HepG2 (cell line): ENCODE measurements around the gene NEK6. TPM values are rescaled to one million over a fixed set of nuclear protein-coding genes. Genes with fewer than 3 reads are reported as not detected.

Experiments used
- AGO1 ChIP-seq: fragments of 200-400 bp; formaldehyde crosslinking; IDR thresholded peaks from 2 replicates; pipeline ENCODE4 v1.6.1; 2017; ENCODE audit warnings: mild to moderate bottlenecking, low read depth, low read length, moderate library complexity; ENCODE audit not compliant: poor library complexity, severe bottlenecking
- CC2D1A ChIP-seq: sonication (generic); formaldehyde crosslinking; IDR thresholded peaks from 2 replicates; pipeline ENCODE4 v1.8.1; 2023; ENCODE audit warnings: mild to moderate bottlenecking, missing genetic modification reagents
- FLYWCH1 ChIP-seq: sonication (generic); formaldehyde crosslinking; IDR thresholded peaks from 2 replicates; pipeline ENCODE4 v1.8.1; 2023; ENCODE audit warnings: mild to moderate bottlenecking, missing genetic modification reagents
- FOXK1 ChIP-seq: sonication (generic); formaldehyde crosslinking; IDR thresholded peaks from 2 replicates; pipeline ENCODE4 v1.4.0; 2020; ENCODE audit warnings: low read depth, missing genetic modification reagents, borderline replicate concordance
- HCFC1 ChIP-seq: fragments of 150-350 bp; IDR thresholded peaks from 2 replicates; pipeline ENCODE4 v1.6.1; 2014; ENCODE audit warnings: low read depth, low read length
- ISX ChIP-seq: sonication (generic); formaldehyde crosslinking; conservative IDR thresholded peaks from 2 replicates; pipeline ENCODE4 v1.5.0; 2020; ENCODE audit warnings: missing genetic modification reagents
- JUND ChIP-seq: sonication (generic); formaldehyde crosslinking; IDR thresholded peaks from 2 replicates; pipeline ENCODE4 v1.8.0; 2022; ENCODE audit warnings: mild to moderate bottlenecking, missing genetic modification reagents
- MAFF ChIP-seq: IDR thresholded peaks from 2 replicates; pipeline ENCODE4 v1.6.1; 2011; ENCODE audit warnings: low read depth, low read length, improper control_type of control experiment
- MED13 ChIP-seq: sonication (generic); formaldehyde crosslinking; IDR thresholded peaks from 2 replicates; pipeline ENCODE4 v1.5.0; 2020; ENCODE audit warnings: missing genetic modification reagents
- MIER2 ChIP-seq: IDR thresholded peaks from 2 replicates; pipeline ENCODE4 v1.6.1; 2016; ENCODE audit warnings: missing biosample characterization, missing genetic modification reagents
- NFRKB ChIP-seq: fragments of 450-650 bp; IDR thresholded peaks from 2 replicates; pipeline ENCODE4 v1.6.1; 2017
- SP5 ChIP-seq: IDR thresholded peaks from 2 replicates; pipeline ENCODE4 v1.6.1; 2016; ENCODE audit warnings: low read depth, borderline replicate concordance
- SRSF1 ChIP-seq: fragments of 200-400 bp; formaldehyde crosslinking; optimal IDR thresholded peaks from 2 replicates; pipeline ENCODE3; 2017; ENCODE audit warnings: mild to moderate bottlenecking, low read depth, low read length, moderate library complexity
- TSC22D2 ChIP-seq: sonication (generic); formaldehyde crosslinking; IDR thresholded peaks from 2 replicates; pipeline ENCODE4 v1.5.1; 2020; ENCODE audit warnings: missing genetic modification reagents, mild to moderate bottlenecking, borderline replicate concordance
- YY1 ChIP-seq: IDR thresholded peaks from 2 replicates; pipeline ENCODE4 v1.6.1; 2011; ENCODE audit warnings: low read length, low read depth, moderate library complexity, mild to moderate bottlenecking; ENCODE audit not compliant: insufficient read depth, insufficient replicate concordance
- ZFP36L1 ChIP-seq: sonication (generic); formaldehyde crosslinking; IDR thresholded peaks from 2 replicates; pipeline ENCODE4 v1.8.0; 2022; ENCODE audit warnings: mild to moderate bottlenecking, missing genetic modification reagents, moderate library complexity
- ZFP36L2 ChIP-seq: sonication (generic); formaldehyde crosslinking; IDR thresholded peaks from 2 replicates; pipeline ENCODE4 v1.4.0; 2020; ENCODE audit warnings: missing genetic modification reagents
- ZNF20 ChIP-seq: sonication (generic); formaldehyde crosslinking; IDR thresholded peaks from 2 replicates; pipeline ENCODE4 v1.4.0; 2020; ENCODE audit warnings: mild to moderate bottlenecking, moderate library complexity, missing genetic modification reagents
- polyA plus RNA-seq, 8 experiments: library from polyadenylated mRNA; depleted of rRNA in 3 of 8; stranded (reverse) in 7 of 8; unstranded in 1 of 8; fragments of >200 nt; fragmentation: Illumina TruSeq in 4 of 8; extraction: Trizol in 4 of 8; gene quantifications; 2 replicates each; pipeline versions ENCODE4 v1.2.1 to v1.2.3, GENCODE V29; 2011 to 2016; ENCODE audit warnings: low read depth in 4 of 8, missing spikeins in 1 of 8, mixed read lengths in 1 of 8; ENCODE audit not compliant: insufficient read depth in 1 of 8
- total RNA-seq, 5 experiments: library from RNA; depleted of rRNA; stranded (reverse); fragments of >200 nt; fragmentation: Illumina TruSeq; extraction: Trizol; gene quantifications; 2 replicates each; pipeline ENCODE4 v1.2.3, GENCODE V29; 2016; ENCODE audit warnings: low read depth in 1 of 5
- TF ChIP-seq, protein P1 (sequence below): sonication (generic); formaldehyde crosslinking; conservative IDR thresholded peaks from 2 replicates; pipeline ENCODE4 v1.8.0; 2022; ENCODE audit warnings: mild to moderate bottlenecking, moderate library complexity, missing genetic modification reagents
- TF ChIP-seq, protein P2 (sequence below): sonication (generic); formaldehyde crosslinking; IDR thresholded peaks from 2 replicates; pipeline ENCODE4 v1.4.0; 2020; ENCODE audit warnings: missing genetic modification reagents, borderline replicate concordance
- TF ChIP-seq, protein P3 (sequence below): sonication (generic); formaldehyde crosslinking; IDR thresholded peaks from 2 replicates; pipeline ENCODE4 v1.9.0; 2022; ENCODE audit warnings: missing genetic modification reagents, mild to moderate bottlenecking, borderline replicate concordance
- TF ChIP-seq, protein P4 (sequence below): sonication (generic); formaldehyde crosslinking; IDR thresholded peaks from 2 replicates; pipeline ENCODE4 v1.4.0; 2020; ENCODE audit warnings: mild to moderate bottlenecking, missing genetic modification reagents

The NEK6 gene
- total and polyA plus RNA-seq, 2 of the 13 experiments (the other 11 are each of a cell fraction or from before 2014, with no cell fraction given): 30.4 to 119 TPM

DNA sequence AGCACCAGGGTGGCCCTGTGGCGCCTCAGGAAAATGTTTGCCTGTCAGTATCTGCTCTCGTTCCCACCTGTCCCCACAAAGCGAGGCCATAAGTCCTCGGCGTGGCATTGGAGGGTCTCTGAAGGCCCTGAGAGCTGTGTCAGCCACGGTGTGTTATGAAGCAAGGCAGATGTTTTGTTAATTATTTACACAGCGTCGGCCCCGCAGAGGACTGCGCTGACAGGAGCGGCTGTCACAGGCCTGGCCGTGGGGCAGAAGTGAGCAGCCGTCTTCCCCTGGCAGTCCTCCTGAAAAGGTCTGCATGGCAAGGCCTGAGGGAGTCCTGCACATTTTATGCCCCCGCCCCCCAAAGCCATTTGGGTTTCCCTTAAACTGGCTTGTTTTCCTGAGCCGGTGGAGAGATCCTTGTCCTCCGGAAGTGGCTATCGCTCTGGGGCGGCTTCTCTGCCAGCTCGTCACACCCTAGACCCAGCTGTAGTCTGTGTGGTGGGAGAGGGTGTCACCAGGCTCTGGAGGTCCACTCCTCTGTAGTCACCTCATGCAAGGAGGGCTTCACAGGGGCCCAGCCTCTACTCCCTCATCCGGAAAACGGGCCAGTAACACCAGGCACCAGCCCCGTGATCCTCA, 6.2 kb downstream of the NEK6 start (continued):
- TF ChIP-seq MAFF (no peak), FOXK1 (CRISPR knock-in tag) (no peak), MIER2 (CRISPR knock-in tag) (no peak), ZFP36L2 (no peak), NFRKB (no peak), TSC22D2 (CRISPR knock-in tag) (no peak), ZNF20 (CRISPR knock-in tag) (no peak), ISX (no peak), ZFP36L1 (CRISPR knock-in tag) (no peak), SRSF1 (no peak), FLYWCH1 (no peak), JUND (CRISPR knock-in tag) (peak; percentile 25; the same call in 1 of the 2 replicates), YY1 (no peak), SP5 (no peak), HCFC1 (no peak), AGO1 (no peak), CC2D1A (no peak), MED13 (CRISPR knock-in tag) (no peak)
- TF ChIP-seq, protein P1, sequence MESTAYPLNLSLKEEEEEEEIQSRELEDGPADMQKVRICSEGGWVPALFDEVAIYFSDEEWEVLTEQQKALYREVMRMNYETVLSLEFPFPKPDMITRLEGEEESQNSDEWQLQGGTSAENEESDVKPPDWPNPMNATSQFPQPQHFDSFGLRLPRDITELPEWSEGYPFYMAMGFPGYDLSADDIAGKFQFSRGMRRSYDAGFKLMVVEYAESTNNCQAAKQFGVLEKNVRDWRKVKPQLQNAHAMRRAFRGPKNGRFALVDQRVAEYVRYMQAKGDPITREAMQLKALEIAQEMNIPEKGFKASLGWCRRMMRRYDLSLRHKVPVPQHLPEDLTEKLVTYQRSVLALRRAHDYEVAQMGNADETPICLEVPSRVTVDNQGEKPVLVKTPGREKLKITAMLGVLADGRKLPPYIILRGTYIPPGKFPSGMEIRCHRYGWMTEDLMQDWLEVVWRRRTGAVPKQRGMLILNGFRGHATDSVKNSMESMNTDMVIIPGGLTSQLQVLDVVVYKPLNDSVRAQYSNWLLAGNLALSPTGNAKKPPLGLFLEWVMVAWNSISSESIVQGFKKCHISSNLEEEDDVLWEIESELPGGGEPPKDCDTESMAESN (CRISPR knock-in tag): no peak
- TF ChIP-seq, protein P2, sequence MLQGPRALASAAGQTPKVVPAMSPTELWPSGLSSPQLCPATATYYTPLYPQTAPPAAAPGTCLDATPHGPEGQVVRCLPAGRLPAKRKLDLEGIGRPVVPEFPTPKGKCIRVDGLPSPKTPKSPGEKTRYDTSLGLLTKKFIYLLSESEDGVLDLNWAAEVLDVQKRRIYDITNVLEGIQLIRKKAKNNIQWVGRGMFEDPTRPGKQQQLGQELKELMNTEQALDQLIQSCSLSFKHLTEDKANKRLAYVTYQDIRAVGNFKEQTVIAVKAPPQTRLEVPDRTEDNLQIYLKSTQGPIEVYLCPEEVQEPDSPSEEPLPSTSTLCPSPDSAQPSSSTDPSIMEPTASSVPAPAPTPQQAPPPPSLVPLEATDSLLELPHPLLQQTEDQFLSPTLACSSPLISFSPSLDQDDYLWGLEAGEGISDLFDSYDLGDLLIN (CRISPR knock-in tag): no peak
- TF ChIP-seq, protein P3, sequence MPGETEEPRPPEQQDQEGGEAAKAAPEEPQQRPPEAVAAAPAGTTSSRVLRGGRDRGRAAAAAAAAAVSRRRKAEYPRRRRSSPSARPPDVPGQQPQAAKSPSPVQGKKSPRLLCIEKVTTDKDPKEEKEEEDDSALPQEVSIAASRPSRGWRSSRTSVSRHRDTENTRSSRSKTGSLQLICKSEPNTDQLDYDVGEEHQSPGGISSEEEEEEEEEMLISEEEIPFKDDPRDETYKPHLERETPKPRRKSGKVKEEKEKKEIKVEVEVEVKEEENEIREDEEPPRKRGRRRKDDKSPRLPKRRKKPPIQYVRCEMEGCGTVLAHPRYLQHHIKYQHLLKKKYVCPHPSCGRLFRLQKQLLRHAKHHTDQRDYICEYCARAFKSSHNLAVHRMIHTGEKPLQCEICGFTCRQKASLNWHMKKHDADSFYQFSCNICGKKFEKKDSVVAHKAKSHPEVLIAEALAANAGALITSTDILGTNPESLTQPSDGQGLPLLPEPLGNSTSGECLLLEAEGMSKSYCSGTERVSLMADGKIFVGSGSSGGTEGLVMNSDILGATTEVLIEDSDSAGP (CRISPR knock-in tag): peak; percentile 16; the same call in 1 of the 2 replicates
- TF ChIP-seq, protein P4, sequence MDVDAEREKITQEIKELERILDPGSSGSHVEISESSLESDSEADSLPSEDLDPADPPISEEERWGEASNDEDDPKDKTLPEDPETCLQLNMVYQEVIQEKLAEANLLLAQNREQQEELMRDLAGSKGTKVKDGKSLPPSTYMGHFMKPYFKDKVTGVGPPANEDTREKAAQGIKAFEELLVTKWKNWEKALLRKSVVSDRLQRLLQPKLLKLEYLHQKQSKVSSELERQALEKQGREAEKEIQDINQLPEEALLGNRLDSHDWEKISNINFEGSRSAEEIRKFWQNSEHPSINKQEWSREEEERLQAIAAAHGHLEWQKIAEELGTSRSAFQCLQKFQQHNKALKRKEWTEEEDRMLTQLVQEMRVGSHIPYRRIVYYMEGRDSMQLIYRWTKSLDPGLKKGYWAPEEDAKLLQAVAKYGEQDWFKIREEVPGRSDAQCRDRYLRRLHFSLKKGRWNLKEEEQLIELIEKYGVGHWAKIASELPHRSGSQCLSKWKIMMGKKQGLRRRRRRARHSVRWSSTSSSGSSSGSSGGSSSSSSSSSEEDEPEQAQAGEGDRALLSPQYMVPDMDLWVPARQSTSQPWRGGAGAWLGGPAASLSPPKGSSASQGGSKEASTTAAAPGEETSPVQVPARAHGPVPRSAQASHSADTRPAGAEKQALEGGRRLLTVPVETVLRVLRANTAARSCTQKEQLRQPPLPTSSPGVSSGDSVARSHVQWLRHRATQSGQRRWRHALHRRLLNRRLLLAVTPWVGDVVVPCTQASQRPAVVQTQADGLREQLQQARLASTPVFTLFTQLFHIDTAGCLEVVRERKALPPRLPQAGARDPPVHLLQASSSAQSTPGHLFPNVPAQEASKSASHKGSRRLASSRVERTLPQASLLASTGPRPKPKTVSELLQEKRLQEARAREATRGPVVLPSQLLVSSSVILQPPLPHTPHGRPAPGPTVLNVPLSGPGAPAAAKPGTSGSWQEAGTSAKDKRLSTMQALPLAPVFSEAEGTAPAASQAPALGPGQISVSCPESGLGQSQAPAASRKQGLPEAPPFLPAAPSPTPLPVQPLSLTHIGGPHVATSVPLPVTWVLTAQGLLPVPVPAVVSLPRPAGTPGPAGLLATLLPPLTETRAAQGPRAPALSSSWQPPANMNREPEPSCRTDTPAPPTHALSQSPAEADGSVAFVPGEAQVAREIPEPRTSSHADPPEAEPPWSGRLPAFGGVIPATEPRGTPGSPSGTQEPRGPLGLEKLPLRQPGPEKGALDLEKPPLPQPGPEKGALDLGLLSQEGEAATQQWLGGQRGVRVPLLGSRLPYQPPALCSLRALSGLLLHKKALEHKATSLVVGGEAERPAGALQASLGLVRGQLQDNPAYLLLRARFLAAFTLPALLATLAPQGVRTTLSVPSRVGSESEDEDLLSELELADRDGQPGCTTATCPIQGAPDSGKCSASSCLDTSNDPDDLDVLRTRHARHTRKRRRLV (CRISPR knock-in tag): no peak
